Panc1 (cell line): ENCODE data around the gene NHLRC2. TPM values are rescaled to one million over a fixed set of nuclear protein-coding genes. Genes with fewer than 3 reads are reported as not detected.

ENCODE experiments used
- ATAC-seq: fragments of 200-7000 bp; cut with Tn5 transposase; 2 replicates; pipeline ENCODE4 v1.9.1; 2020; ENCODE audit warnings: mild to moderate bottlenecking, moderate library complexity
- BruUV-seq: library from RNA; stranded (reverse); fragments of 400-500 nt; replicated peaks from 2 replicates; lab custom pipeline; 2021; lab: Mats Ljungman, UMichigan
- CTCF ChIA-PET: fragments of 300-600 bp; sonication (Branson Sonifier 250); formaldehyde crosslinking; loops from one replicate; lab custom pipeline; 2022; ENCODE audit warnings: antibody characterized with exemption; lab: Charles Lee
- POLR2A ChIA-PET: fragments of 300-600 bp; sonication (Branson Sonifier 250); formaldehyde crosslinking; loops from one replicate; lab custom pipeline; 2022; ENCODE audit warnings: antibody characterized with exemption; lab: Charles Lee
- DNase-seq: peaks from one replicate; pipeline ENCODE4 v3.0.0-alpha.2; 2010; ENCODE audit warnings: low read depth, low spot score
- H3K27ac ChIP-seq: 2 replicates; pipeline ENCODE4 v1.5.1; 2011; ENCODE audit warnings: mild to moderate bottlenecking, low read length, inconsistent platforms
- H3K27me3 ChIP-seq: fragments of 200-500 bp; sonication (Bioruptor generic); 2 replicates; pipeline ENCODE4 v1.6.0; 2014; ENCODE audit warnings: low read length, inconsistent platforms; ENCODE audit not compliant: control insufficient read depth, insufficient read depth
- H3K36me3 ChIP-seq: fragments of 200-500 bp; sonication (Bioruptor generic); 2 replicates; pipeline ENCODE4 v1.5.1; 2014; ENCODE audit warnings: inconsistent platforms, mild to moderate bottlenecking, low read length, moderate library complexity; ENCODE audit not compliant: control insufficient read depth, insufficient read depth
- H3K4me1 ChIP-seq: 2 replicates; pipeline ENCODE4 v1.5.1; 2011; ENCODE audit warnings: inconsistent platforms, mild to moderate bottlenecking, low read length, moderate library complexity; ENCODE audit not compliant: control insufficient read depth, insufficient read depth
- H3K4me3 ChIP-seq, 2 experiments: 2 replicates each; pipeline ENCODE4 v1.5.1; 2011 to 2012; ENCODE audit warnings: low read depth in 2 of 2, low read length in 2 of 2, mild to moderate bottlenecking in 2 of 2, inconsistent platforms in 1 of 2, moderate library complexity in 1 of 2
- H3K9me3 ChIP-seq: fragments of 200-500 bp; sonication (Bioruptor generic); 2 replicates; pipeline ENCODE4 v1.5.1; 2014; ENCODE audit warnings: low read depth, mild to moderate bottlenecking, inconsistent platforms, low read length, moderate library complexity; ENCODE audit not compliant: control insufficient read depth, insufficient read depth
- POLR2AphosphoS5 ChIP-seq: IDR thresholded peaks from 2 replicates; pipeline ENCODE4 v1.6.1; 2012; ENCODE audit warnings: mild to moderate bottlenecking, low read depth, low read length, moderate library complexity
- SIN3A ChIP-seq: IDR thresholded peaks from 2 replicates; pipeline ENCODE4 v1.6.1; 2012; ENCODE audit warnings: low read depth, mild to moderate bottlenecking, low read length, moderate library complexity, borderline replicate concordance; ENCODE audit not compliant: insufficient read depth
- TCF7L2 ChIP-seq: IDR thresholded peaks from 2 replicates; pipeline ENCODE4 v1.6.1; 2011; ENCODE audit warnings: mild to moderate bottlenecking, low read depth, low read length, inconsistent platforms
- in situ Hi-C: cut with HindIII; loops from 2 replicates; pipeline ENCODE4 v1.10.0; 2016; ENCODE audit warnings: low sequenced_read_pairs, low pct_unique_long_range_greater_than_20kb
- intact Hi-C: fragments of 100-400 bp; cut with micrococcal nuclease; formaldehyde crosslinking; loops from one replicate; pipeline ENCODE4 v1.10.0; 2022; ENCODE audit not compliant: unreplicated experiment
- total RNA-seq: library from RNA; stranded (reverse); gene quantifications from one replicate; pipeline ENCODE4 v1.2.1, GENCODE V29; 2021; ENCODE audit not compliant: unreplicated experiment
- TF ChIP-seq, protein P1 (sequence below), 2 experiments: IDR thresholded peaks; 2 replicates each; pipeline ENCODE4 v1.6.1; 2011 to 2012; ENCODE audit warnings: low read depth in 2 of 2, control low read depth in 1 of 2, low read length in 1 of 2, mild to moderate bottlenecking in 1 of 2, moderate library complexity in 1 of 2; ENCODE audit not compliant: insufficient read depth in 1 of 2
- TF ChIP-seq, protein P2 (sequence below): fragments of 450-650 bp; IDR thresholded peaks from 2 replicates; pipeline ENCODE4 v1.5.1; 2017; ENCODE audit warnings: mild to moderate bottlenecking

NHLRC2 gene
- total RNA-seq, 1 experiment from 2014 or later, result 47.3 TPM

DNA sequence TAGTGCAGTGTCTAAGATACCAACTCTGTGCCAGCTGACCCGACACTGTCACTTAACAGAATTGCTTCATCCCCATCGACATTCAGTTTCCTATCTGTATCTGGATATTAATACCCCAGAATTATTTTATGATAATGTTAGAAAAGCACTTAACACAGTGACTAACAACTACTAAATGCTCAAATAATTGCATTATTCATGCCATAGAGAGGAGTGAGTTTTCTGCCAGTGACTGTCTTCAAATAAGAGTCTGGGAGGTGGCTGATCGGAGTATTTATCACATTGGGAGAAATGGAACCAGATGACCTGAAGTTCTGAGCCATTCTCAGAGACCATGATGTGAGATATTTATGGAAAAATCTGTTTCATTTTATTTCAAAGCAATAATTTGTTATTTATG, 65.7 kb downstream of the NHLRC2 start:
- H3K36me3 ChIP-seq, result no peaks in the 10 kb centered on the region
- no peak overlapping the region for H3K4me3 ChIP-seq
- no peak for DNase-seq
- H3K9me3 ChIP-seq, result peaks cover 7% of the 10 kb centered on the region; the same call in 1 of the 2 replicates
- peaks cover 6% of the 10 kb centered on the region; the same call in 1 of the 2 replicates for H3K4me1 ChIP-seq
- ChIA-PET CTCF (no interaction called here), POLR2A (no interaction called here)
- in situ Hi-C loops (no loop called here), intact Hi-C loops (loop anchor here (10.0 kb wide), 1 partner anchor 125 kb away; the partner anchor contains the start of gene ADRB1)
- BruUV-seq, result no TSS peak
- H3K27ac ChIP-seq, result no peak overlapping the region
- no peak for ATAC-seq
- H3K27me3 ChIP-seq, result no peaks in the 10 kb centered on the region
- TF ChIP-seq SIN3A (no peak), POLR2AphosphoS5 (no peak), TCF7L2 (no peak)
- TF ChIP-seq, protein P1, sequence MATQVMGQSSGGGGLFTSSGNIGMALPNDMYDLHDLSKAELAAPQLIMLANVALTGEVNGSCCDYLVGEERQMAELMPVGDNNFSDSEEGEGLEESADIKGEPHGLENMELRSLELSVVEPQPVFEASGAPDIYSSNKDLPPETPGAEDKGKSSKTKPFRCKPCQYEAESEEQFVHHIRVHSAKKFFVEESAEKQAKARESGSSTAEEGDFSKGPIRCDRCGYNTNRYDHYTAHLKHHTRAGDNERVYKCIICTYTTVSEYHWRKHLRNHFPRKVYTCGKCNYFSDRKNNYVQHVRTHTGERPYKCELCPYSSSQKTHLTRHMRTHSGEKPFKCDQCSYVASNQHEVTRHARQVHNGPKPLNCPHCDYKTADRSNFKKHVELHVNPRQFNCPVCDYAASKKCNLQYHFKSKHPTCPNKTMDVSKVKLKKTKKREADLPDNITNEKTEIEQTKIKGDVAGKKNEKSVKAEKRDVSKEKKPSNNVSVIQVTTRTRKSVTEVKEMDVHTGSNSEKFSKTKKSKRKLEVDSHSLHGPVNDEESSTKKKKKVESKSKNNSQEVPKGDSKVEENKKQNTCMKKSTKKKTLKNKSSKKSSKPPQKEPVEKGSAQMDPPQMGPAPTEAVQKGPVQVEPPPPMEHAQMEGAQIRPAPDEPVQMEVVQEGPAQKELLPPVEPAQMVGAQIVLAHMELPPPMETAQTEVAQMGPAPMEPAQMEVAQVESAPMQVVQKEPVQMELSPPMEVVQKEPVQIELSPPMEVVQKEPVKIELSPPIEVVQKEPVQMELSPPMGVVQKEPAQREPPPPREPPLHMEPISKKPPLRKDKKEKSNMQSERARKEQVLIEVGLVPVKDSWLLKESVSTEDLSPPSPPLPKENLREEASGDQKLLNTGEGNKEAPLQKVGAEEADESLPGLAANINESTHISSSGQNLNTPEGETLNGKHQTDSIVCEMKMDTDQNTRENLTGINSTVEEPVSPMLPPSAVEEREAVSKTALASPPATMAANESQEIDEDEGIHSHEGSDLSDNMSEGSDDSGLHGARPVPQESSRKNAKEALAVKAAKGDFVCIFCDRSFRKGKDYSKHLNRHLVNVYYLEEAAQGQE (IDR thresholded peaks at IDR 0.05; ENCODE audit: insufficient read depth in 1 of 2, low read depth in 2 of 2, low read length in 1 of 2), result no peak
- TF ChIP-seq, protein P2, sequence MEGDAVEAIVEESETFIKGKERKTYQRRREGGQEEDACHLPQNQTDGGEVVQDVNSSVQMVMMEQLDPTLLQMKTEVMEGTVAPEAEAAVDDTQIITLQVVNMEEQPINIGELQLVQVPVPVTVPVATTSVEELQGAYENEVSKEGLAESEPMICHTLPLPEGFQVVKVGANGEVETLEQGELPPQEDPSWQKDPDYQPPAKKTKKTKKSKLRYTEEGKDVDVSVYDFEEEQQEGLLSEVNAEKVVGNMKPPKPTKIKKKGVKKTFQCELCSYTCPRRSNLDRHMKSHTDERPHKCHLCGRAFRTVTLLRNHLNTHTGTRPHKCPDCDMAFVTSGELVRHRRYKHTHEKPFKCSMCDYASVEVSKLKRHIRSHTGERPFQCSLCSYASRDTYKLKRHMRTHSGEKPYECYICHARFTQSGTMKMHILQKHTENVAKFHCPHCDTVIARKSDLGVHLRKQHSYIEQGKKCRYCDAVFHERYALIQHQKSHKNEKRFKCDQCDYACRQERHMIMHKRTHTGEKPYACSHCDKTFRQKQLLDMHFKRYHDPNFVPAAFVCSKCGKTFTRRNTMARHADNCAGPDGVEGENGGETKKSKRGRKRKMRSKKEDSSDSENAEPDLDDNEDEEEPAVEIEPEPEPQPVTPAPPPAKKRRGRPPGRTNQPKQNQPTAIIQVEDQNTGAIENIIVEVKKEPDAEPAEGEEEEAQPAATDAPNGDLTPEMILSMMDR, result no peak

DNA sequence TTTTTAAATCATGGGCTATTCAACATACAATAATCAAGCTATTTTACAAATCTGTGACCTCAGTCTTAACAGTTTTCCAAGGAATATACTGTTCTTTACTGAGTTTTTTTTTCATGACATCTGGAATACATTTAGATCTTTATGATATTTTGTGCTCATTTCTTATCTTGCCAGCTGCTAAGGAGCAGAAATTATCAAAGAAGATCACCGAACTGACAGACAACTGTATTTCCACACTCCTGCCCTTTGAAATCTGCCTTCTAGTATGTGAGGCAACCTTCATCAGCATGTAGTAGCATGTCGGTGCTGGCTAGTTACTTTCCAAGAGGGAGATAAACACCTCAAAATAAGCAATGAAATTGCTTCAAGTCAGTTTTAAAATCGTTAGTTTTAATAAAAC, 66.4 kb downstream of the NHLRC2 start:
- TF ChIP-seq, protein P2, result no peak
- TF ChIP-seq, protein P1 (IDR thresholded peaks at IDR 0.05; ENCODE audit: insufficient read depth in 1 of 2, low read depth in 2 of 2, low read length in 1 of 2), result no peak
- TF ChIP-seq SIN3A (no peak), POLR2AphosphoS5 (no peak), TCF7L2 (no peak)
- intact Hi-C loops (loop anchor here (10.0 kb wide), 1 partner anchor 124 kb away; the partner anchor contains the start of gene ADRB1), in situ Hi-C loops (no loop called here)
- no peaks in the 10 kb centered on the region for H3K36me3 ChIP-seq
- no peak for DNase-seq
- H3K4me3 ChIP-seq, result no peak overlapping the region
- BruUV-seq, result no TSS peak
- H3K27me3 ChIP-seq, result no peaks in the 10 kb centered on the region
- no peak for ATAC-seq
- H3K9me3 ChIP-seq, result peaks cover 9% of the 10 kb centered on the region; the same call in 1 of the 2 replicates
- peaks cover 6% of the 10 kb centered on the region; the same call in 1 of the 2 replicates for H3K4me1 ChIP-seq
- CTCF ChIA-PET, result no interaction called here
- POLR2A ChIA-PET, result interaction anchor here (0.6 kb wide), 2 partner anchors 9 to 142 kb away, joined by 3 to 4 read pairs; no protein-coding TSS in a partner anchor
- no peak overlapping the region for H3K27ac ChIP-seq
